HEK293 (cell line): Measurements from ENCODE around the gene SLC6A3.

Source experiments
- CTCF ChIA-PET: fragments of 350-600 bp; formaldehyde crosslinking; extraction: SDS; loops from one replicate; lab custom pipeline; 2021; ENCODE audit warnings: antibody characterized with exemption; lab: Yijun Ruan, JAX
- POLR2A ChIA-PET: fragments of 300-600 bp; formaldehyde crosslinking; extraction: SDS; loops from one replicate; lab custom pipeline; 2020; ENCODE audit warnings: antibody characterized with exemption, inconsistent platforms; lab: Yijun Ruan, JAX
- H3K27ac ChIP-seq: fragments of 200-500 bp; sonication (Bioruptor generic); 2 replicates; pipeline ENCODE4 v1.5.1; 2014; ENCODE audit warnings: low read depth, low read length, control low read depth, inconsistent platforms; ENCODE audit errors: extremely low read depth
- H3K36me3 ChIP-seq, 2 experiments: fragments of 200-500 bp in 1 of 2; sonication (Bioruptor generic) in 1 of 2; 1 replicate in 1 of 2; 2 replicates in 1 of 2; pipeline ENCODE4 v1.5.1; 2014 to 2017; ENCODE audit warnings: inconsistent platforms in 2 of 2, low read length in 2 of 2; ENCODE audit not compliant: control insufficient read depth in 2 of 2, insufficient read depth in 1 of 2
- H3K4me1 ChIP-seq: fragments of 200-500 bp; sonication (Bioruptor generic); 2 replicates; pipeline ENCODE4 v1.5.1; 2014; ENCODE audit warnings: mild to moderate bottlenecking, low read length, inconsistent platforms; ENCODE audit not compliant: control insufficient read depth, insufficient read depth
- H3K4me3 ChIP-seq: 2 replicates; pipeline ENCODE4 v1.5.1; 2011; ENCODE audit warnings: low read depth, mild to moderate bottlenecking, control low read depth, low read length, moderate library complexity
- H3K9me3 ChIP-seq: fragments of 200-500 bp; sonication (Bioruptor generic); 2 replicates; pipeline ENCODE4 v1.5.1; 2014; ENCODE audit warnings: low read depth, low read length, inconsistent platforms; ENCODE audit not compliant: control insufficient read depth, insufficient read depth
- BCL11A ChIP-seq: fragments of 450-650 bp; formaldehyde crosslinking; IDR thresholded peaks from 2 replicates; pipeline ENCODE4 v1.5.1; 2016; ENCODE audit warnings: low read depth, missing biosample characterization, missing genetic modification characterization
- KLF9 ChIP-seq: fragments of 450-650 bp; formaldehyde crosslinking; IDR thresholded peaks from 2 replicates; pipeline ENCODE4 v1.5.1; 2016; ENCODE audit warnings: missing biosample characterization, missing genetic modification characterization, low read depth
- SALL2 ChIP-seq: fragments of 450-650 bp; formaldehyde crosslinking; IDR thresholded peaks from 2 replicates; pipeline ENCODE4 v1.5.0; 2017; ENCODE audit warnings: missing biosample characterization, mild to moderate bottlenecking, missing genetic modification characterization, borderline replicate concordance
- SCRT2 ChIP-seq: fragments of 450-650 bp; formaldehyde crosslinking; IDR thresholded peaks from 2 replicates; pipeline ENCODE4 v1.5.1; 2016; ENCODE audit warnings: missing biosample characterization, missing genetic modification characterization
- SP7 ChIP-seq: fragments of 450-650 bp; formaldehyde crosslinking; IDR thresholded peaks from 2 replicates; pipeline ENCODE4 v1.5.1; 2016; ENCODE audit warnings: missing biosample characterization, missing genetic modification characterization
- ZNF175 ChIP-seq: fragments of 450-650 bp; formaldehyde crosslinking; IDR thresholded peaks from 2 replicates; pipeline ENCODE4 v1.5.1; 2016; ENCODE audit warnings: missing biosample characterization, missing genetic modification characterization
- ZNF24 ChIP-seq: fragments of 450-650 bp; formaldehyde crosslinking; IDR thresholded peaks from 2 replicates; pipeline ENCODE4 v1.5.1; 2016; ENCODE audit warnings: missing biosample characterization, missing genetic modification characterization
- ZNF37A ChIP-seq: fragments of 450-650 bp; IDR thresholded peaks from 2 replicates; pipeline ENCODE4 v1.5.1; 2018; ENCODE audit warnings: missing biosample characterization, missing genetic modification characterization
- ZNF391 ChIP-seq: fragments of 450-650 bp; formaldehyde crosslinking; IDR thresholded peaks from 2 replicates; pipeline ENCODE4 v1.5.1; 2016; ENCODE audit warnings: low read depth, missing biosample characterization, missing genetic modification characterization, borderline replicate concordance
- ZNF529 ChIP-seq: fragments of 450-650 bp; formaldehyde crosslinking; IDR thresholded peaks from 2 replicates; pipeline ENCODE4 v1.5.1; 2017; ENCODE audit warnings: missing genetic modification characterization, missing biosample characterization; ENCODE audit not compliant: insufficient replicate concordance
- ZNF561 ChIP-seq: fragments of 450-650 bp; IDR thresholded peaks from 2 replicates; pipeline ENCODE4 v1.5.1; 2018; ENCODE audit warnings: missing biosample characterization, missing genetic modification characterization, borderline replicate concordance
- ZNF658 ChIP-seq: fragments of 450-650 bp; formaldehyde crosslinking; IDR thresholded peaks from 2 replicates; pipeline ENCODE4; 2016; ENCODE audit warnings: missing biosample characterization, missing genetic modification characterization
- ZNF777 ChIP-seq: fragments of 450-650 bp; formaldehyde crosslinking; IDR thresholded peaks from 2 replicates; pipeline ENCODE4 v1.5.1; 2017; ENCODE audit warnings: missing biosample characterization, missing genetic modification characterization, borderline replicate concordance
- ZNF792 ChIP-seq: fragments of 450-650 bp; formaldehyde crosslinking; IDR thresholded peaks from 2 replicates; pipeline ENCODE4 v1.5.1; 2016; ENCODE audit warnings: missing biosample characterization, missing genetic modification characterization
- TF ChIP-seq, protein P1 (sequence below): fragments of 450-650 bp; formaldehyde crosslinking; IDR thresholded peaks from 2 replicates; pipeline ENCODE4 v1.5.1; 2016; ENCODE audit warnings: missing biosample characterization, missing genetic modification characterization
- TF ChIP-seq, protein P2 (sequence below): fragments of 450-650 bp; formaldehyde crosslinking; IDR thresholded peaks from 2 replicates; pipeline ENCODE4 v1.5.1; 2016; ENCODE audit warnings: missing biosample characterization, missing genetic modification characterization
- TF ChIP-seq, protein P3 (sequence below): fragments of 450-650 bp; formaldehyde crosslinking; IDR thresholded peaks from 2 replicates; pipeline ENCODE4 v1.5.1; 2016; ENCODE audit warnings: missing biosample characterization, missing genetic modification characterization
- TF ChIP-seq, protein P4 (sequence below): fragments of 450-650 bp; IDR thresholded peaks from 2 replicates; pipeline ENCODE4 v1.5.1; 2018; ENCODE audit warnings: missing biosample characterization, mild to moderate bottlenecking, missing genetic modification characterization
- TF ChIP-seq, protein P5 (sequence below): fragments of 450-650 bp; formaldehyde crosslinking; IDR thresholded peaks from 2 replicates; pipeline ENCODE4 v1.5.1; 2017; ENCODE audit warnings: missing biosample characterization, missing genetic modification characterization
- TF ChIP-seq, protein P6 (sequence below): fragments of 450-650 bp; formaldehyde crosslinking; IDR thresholded peaks from 2 replicates; pipeline ENCODE4 v1.5.1; 2017; ENCODE audit warnings: missing biosample characterization, missing genetic modification characterization

The SLC6A3 gene

DNA sequence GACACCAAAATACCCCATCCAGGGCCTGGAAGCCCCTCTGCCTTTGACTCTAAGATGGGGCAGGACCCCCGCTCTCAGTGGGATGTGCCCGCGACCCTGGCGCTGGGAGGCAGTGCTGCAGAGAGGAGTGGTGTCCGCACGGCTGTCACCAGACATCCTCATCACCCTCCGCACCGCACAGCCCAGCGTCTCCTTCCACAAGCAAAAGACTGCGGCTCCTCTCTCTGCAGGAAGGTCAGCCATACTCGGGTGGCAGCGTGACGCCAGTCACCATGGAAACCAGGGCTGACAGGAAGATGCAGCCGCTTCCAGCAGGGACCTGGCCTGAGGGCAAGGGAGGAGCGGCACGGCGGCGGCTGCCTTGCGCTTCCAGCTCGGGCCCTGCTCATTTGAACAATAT, 17.1 kb upstream of the SLC6A3 start:
- Histone ChIP-seq H3K4me3 (no peak overlapping the region), H3K9me3 (no peaks in the 10 kb centered on the region), H3K27ac (no peak overlapping the region), H3K36me3 (peaks cover 10 to 85% of the 10 kb centered on the region in 2 experiments), H3K4me1 (no peaks in the 10 kb centered on the region)
- no peak for TF ChIP-seq BCL11A (tag by site-specific recombination)
- TF ChIP-seq, protein P1, sequence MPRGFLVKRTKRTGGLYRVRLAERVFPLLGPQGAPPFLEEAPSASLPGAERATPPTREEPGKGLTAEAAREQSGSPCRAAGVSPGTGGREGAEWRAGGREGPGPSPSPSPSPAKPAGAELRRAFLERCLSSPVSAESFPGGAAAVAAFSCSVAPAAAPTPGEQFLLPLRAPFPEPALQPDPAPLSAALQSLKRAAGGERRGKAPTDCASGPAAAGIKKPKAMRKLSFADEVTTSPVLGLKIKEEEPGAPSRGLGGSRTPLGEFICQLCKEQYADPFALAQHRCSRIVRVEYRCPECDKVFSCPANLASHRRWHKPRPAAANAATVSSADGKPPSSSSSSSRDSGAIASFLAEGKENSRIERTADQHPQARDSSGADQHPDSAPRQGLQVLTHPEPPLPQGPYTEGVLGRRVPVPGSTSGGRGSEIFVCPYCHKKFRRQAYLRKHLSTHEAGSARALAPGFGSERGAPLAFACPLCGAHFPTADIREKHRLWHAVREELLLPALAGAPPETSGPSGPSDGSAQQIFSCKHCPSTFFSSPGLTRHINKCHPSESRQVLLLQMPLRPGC (tag by site-specific recombination) = no peak
- ChIA-PET CTCF (interaction anchor here (0.5 kb wide), 1 partner anchor 182 kb away, joined by 3 read pairs; no protein-coding TSS in a partner anchor), POLR2A (no interaction called here)

DNA sequence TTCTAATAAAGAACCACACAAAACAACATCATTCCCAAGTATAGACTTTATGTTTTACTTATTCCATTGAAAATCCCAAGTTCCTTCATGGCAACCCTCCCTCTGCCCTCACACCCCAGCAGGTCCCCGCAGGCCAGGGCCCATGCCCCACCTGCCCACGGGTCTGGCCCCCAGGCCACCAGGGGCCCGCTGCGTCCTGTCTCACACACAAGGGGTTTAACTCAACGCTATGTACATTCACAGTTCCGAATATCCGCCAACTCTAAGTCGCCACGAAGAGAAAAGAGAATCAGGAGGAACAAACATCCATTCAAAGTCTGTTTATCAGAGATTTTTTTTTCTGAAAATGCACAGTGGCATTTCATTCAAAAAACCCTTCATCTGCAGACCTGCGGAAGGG, 16.2 kb upstream of the SLC6A3 start:
- H3K27ac ChIP-seq = no peak overlapping the region
- TF ChIP-seq ZNF658 = no peak
- TF ChIP-seq, protein P2, sequence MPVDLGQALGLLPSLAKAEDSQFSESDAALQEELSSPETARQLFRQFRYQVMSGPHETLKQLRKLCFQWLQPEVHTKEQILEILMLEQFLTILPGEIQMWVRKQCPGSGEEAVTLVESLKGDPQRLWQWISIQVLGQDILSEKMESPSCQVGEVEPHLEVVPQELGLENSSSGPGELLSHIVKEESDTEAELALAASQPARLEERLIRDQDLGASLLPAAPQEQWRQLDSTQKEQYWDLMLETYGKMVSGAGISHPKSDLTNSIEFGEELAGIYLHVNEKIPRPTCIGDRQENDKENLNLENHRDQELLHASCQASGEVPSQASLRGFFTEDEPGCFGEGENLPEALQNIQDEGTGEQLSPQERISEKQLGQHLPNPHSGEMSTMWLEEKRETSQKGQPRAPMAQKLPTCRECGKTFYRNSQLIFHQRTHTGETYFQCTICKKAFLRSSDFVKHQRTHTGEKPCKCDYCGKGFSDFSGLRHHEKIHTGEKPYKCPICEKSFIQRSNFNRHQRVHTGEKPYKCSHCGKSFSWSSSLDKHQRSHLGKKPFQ = no peak
- no peak for TF ChIP-seq ZNF777 (tag by site-specific recombination)
- no peak for TF ChIP-seq ZNF561 (tag by site-specific recombination)
- TF ChIP-seq SCRT2 (tag by site-specific recombination) = no peak
- TF ChIP-seq, protein P3, sequence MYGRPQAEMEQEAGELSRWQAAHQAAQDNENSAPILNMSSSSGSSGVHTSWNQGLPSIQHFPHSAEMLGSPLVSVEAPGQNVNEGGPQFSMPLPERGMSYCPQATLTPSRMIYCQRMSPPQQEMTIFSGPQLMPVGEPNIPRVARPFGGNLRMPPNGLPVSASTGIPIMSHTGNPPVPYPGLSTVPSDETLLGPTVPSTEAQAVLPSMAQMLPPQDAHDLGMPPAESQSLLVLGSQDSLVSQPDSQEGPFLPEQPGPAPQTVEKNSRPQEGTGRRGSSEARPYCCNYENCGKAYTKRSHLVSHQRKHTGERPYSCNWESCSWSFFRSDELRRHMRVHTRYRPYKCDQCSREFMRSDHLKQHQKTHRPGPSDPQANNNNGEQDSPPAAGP (tag by site-specific recombination) = no peak
- TF ChIP-seq, protein P4, sequence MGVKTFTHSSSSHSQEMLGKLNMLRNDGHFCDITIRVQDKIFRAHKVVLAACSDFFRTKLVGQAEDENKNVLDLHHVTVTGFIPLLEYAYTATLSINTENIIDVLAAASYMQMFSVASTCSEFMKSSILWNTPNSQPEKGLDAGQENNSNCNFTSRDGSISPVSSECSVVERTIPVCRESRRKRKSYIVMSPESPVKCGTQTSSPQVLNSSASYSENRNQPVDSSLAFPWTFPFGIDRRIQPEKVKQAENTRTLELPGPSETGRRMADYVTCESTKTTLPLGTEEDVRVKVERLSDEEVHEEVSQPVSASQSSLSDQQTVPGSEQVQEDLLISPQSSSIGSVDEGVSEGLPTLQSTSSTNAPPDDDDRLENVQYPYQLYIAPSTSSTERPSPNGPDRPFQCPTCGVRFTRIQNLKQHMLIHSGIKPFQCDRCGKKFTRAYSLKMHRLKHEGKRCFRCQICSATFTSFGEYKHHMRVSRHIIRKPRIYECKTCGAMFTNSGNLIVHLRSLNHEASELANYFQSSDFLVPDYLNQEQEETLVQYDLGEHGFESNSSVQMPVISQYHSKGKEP = no peak
- no peak for TF ChIP-seq ZNF391
- TF ChIP-seq ZNF175 (tag by site-specific recombination) = no peak
- TF ChIP-seq ZNF792 (tag by site-specific recombination) = no peak
- no peak for TF ChIP-seq ZNF37A
- TF ChIP-seq, protein P5, sequence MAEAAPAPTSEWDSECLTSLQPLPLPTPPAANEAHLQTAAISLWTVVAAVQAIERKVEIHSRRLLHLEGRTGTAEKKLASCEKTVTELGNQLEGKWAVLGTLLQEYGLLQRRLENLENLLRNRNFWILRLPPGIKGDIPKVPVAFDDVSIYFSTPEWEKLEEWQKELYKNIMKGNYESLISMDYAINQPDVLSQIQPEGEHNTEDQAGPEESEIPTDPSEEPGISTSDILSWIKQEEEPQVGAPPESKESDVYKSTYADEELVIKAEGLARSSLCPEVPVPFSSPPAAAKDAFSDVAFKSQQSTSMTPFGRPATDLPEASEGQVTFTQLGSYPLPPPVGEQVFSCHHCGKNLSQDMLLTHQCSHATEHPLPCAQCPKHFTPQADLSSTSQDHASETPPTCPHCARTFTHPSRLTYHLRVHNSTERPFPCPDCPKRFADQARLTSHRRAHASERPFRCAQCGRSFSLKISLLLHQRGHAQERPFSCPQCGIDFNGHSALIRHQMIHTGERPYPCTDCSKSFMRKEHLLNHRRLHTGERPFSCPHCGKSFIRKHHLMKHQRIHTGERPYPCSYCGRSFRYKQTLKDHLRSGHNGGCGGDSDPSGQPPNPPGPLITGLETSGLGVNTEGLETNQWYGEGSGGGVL (tag by site-specific recombination) = no peak
- no peak for TF ChIP-seq SP7 (tag by site-specific recombination)
- TF ChIP-seq KLF9 (tag by site-specific recombination) = no peak
- TF ChIP-seq, protein P6, sequence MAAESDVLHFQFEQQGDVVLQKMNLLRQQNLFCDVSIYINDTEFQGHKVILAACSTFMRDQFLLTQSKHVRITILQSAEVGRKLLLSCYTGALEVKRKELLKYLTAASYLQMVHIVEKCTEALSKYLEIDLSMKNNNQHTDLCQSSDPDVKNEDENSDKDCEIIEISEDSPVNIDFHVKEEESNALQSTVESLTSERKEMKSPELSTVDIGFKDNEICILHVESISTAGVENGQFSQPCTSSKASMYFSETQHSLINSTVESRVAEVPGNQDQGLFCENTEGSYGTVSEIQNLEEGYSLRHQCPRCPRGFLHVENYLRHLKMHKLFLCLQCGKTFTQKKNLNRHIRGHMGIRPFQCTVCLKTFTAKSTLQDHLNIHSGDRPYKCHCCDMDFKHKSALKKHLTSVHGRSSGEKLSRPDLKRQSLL (tag by site-specific recombination) = no peak
- no peak for TF ChIP-seq SALL2 (tag by site-specific recombination)
- no peak for TF ChIP-seq ZNF24
- no peak for TF ChIP-seq ZNF529
- peaks cover 10 to 77% of the 10 kb centered on the region in 2 experiments for H3K36me3 ChIP-seq
- H3K4me3 ChIP-seq = no peak overlapping the region
- ChIA-PET CTCF (no interaction called here), POLR2A (no interaction called here)
- H3K4me1 ChIP-seq = no peaks in the 10 kb centered on the region
- no peaks in the 10 kb centered on the region for H3K9me3 ChIP-seq
